HG02870 (cell line): Measurements from ENCODE around the gene AKAP9.
"Not testable (repeated sequence)": the region's sequence is repeated elsewhere in the genome, so short reads cannot be mapped to it uniquely, and the experiment has no call there.

Source experiments
- ATAC-seq: cut with Tn5 transposase; IDR thresholded peaks from one replicate; pipeline ENCODE4 v1.9.1; 2021; ENCODE audit warnings: mild to moderate bottlenecking, moderate library complexity; ENCODE audit not compliant: unreplicated experiment

AKAP9 gene

DNA sequence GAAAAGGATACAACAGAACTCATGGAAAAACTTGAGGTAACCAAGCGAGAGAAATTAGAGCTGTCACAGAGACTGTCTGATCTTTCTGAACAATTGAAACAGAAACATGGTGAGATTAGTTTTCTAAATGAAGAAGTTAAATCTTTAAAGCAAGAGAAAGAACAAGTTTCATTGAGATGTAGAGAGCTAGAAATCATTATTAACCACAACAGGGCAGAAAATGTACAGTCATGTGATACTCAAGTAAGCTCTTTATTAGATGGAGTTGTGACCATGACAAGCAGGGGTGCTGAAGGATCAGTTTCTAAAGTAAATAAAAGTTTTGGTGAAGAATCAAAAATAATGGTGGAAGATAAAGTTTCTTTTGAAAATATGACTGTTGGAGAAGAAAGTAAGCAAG is 62.1 kb downstream of the AKAP9 start:
- peak; percentile 90 for ATAC-seq

- no peak for ATAC-seq
These were observed 65.4 kb downstream of the AKAP9 start for GRCh38 chr7:92006046-92006445.

DNA sequence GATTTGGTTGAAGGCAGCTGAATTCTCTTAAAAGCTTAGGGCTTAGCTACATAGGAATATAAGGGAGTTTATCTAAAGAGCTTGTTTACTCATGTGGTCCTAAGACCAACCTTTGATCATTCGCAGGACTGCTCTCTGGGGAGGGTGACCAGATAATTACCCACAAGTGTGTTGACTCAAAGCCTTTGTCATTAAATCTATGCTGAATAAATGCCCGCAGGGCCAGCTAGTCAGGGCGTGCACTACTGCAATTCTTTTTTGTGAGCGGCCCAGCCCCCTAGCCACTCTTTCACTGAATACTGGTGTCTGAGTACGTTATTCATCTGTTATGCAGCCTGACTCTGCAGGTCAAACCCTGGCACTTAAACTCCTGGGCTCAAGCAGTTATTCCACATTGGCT is 69.6 kb downstream of the AKAP9 start:
- ATAC-seq: no peak

- no peak for ATAC-seq
These were observed 72.9 kb downstream of the AKAP9 start for GRCh38 chr7:92013611-92014010.

DNA sequence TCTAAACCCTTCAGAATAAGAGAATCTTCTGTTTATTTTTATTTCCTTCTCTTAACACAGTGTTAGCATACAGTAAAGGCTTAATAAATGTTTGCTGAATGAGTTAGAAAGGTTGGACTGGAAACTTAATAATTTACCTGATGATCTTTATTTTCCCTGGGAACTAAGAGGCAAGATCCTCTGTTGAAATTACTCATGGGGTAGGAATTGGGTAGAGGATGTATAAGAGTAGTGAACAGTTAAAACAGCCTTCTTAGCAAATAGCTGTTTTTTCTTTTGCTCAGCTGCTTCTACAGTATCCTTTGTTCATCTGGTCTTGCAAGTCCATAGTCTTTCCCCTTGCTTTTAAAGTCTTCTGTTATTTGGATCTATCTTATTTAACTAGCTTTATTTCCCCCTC is 80.0 kb downstream of the AKAP9 start:
- ATAC-seq: no peak

DNA sequence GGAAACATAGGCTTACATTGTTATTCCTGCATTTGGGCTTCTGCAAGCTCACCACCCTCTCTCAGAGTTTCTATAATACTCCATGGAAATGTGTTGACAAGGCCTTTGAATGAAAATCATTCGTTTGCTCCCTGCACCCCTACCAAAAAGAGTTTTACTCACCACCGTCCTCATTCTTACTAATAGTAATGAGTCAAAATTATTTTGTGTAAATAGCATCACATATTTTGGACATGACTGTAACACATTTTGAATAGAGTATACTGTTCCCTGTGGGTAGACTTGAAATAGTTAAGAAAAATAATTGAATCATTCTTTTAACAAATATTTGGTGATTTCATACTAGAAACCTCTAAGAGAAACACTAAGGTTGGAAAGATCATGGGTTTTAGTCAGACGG is 84.6 kb downstream of the AKAP9 start:
- no peak for ATAC-seq

- not testable (repeated sequence) for ATAC-seq
These were observed 86.0 kb downstream of the AKAP9 start for GRCh38 chr7:92026635-92027034.

DNA sequence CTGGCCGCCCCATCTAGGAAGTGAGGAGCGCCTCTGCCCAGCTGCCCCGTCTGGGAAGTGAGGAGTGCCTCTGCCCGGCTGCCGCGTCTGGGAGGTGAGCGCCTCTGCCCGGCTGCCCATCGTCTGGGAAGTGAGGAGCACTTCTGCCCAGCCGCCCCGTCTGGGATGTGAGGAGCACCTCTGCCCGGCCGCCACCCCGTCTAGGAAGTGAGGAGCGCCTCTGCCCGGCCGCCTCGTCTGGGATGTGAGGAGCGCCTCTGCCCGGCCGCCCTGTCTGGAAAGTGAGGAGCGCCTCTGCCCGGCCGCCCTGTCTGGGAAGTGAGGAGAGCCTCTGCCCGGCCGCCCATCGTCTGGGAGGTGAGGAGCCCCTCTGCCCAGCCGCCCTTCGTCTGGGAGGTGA is 86.5 kb downstream of the AKAP9 start:
- not testable (repeated sequence) for ATAC-seq

- no peak for ATAC-seq
These were observed 87.6 kb downstream of the AKAP9 start for GRCh38 chr7:92028226-92028625.

- ATAC-seq: no peak
These were observed 88.0 kb downstream of the AKAP9 start for GRCh38 chr7:92028686-92029085.

GRCh38 chr7:92034116-92034515 is 93.5 kb downstream of the AKAP9 start:
- ATAC-seq: no peak

DNA sequence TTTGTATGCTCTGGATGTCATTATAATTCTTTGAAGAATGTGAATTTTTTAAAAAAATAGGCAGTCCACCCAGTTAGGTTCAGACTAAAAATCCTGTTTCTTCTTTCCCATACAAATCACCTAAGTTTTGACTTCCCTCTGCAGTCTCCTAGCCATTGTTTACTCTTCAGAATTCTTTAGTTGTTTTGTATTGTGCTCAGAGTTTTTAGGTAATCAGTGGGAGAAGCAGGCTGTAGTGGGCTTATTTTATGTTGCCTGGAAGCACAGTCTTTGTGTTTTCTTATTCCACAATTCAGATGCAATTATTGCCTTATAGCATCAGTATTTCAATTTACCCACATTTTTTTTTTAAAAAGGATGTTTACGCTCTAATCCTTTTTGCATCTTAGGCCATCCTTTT is 94.9 kb downstream of the AKAP9 start:
- no peak for ATAC-seq

DNA sequence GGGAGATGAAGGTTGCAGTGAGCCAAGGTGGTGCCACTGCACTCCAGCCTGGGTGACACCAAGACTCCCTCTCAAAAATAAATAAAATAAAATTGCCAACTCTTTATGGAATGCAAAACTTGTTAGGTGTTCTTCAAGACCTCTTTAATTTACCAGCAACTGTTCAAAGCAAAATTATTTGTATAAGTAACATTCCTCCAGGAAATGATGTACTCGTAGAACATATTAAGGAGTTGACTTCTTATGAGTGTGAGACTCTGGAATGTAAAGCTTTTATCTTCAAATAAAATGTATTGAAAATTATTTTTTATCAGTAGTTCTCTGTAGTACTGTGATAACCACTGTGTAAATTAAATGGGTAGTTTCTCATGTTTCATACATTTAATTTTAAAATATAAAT is 99.2 kb downstream of the AKAP9 start:
- ATAC-seq: no peak

DNA sequence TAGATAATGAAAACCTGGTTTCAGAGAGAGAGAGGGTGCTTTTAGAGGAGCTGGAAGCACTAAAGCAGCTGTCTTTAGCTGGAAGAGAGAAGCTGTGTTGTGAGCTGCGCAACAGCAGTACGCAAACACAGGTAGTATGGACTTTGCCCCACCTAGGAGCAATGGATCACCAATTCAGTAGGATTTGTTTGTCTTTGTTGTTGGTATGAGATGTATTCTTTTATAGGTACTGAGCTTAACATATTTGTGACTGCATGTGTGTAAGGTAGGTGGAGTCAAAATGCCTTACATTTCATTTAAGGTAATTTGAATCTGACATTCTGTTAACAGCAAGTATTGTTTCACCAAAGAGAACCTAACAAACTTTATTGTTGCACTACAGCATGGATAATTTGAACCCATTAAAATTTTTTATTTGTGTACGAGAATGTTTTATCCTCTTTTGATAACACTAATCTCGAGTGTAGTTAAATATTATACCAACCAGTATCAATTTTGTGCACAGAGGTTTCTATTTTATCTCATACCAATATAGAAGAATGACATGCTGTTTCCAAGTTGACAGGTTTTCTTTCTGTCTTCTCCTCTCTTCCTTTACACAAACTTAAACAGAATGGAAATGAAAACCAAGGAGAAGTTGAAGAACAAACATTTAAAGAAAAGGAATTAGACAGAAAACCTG is 101.5 kb downstream of the AKAP9 start:
- ATAC-seq: no peak

GRCh38 chr7:92043098-92043497 is 102.4 kb downstream of the AKAP9 start:
- ATAC-seq: no peak

DNA sequence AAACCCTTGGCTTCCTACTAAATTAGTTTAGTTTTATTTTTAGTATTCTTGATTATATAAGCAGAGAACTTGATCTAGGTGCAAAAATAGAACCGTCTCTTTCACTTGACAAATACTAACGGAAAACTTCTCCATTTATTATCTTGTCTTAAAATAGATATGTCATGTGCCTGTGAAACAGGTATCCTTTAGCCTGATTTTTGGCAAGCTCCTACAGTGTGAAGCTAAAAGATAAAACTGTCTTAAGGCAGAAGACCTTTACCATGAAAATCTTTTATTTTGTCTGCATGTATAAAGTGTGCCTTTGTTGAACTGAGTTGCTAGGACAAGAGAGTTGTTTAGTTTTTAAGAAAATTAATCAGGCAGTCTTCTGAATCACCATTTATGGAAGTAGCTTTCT is 103.0 kb downstream of the AKAP9 start:
- ATAC-seq: no peak

DNA sequence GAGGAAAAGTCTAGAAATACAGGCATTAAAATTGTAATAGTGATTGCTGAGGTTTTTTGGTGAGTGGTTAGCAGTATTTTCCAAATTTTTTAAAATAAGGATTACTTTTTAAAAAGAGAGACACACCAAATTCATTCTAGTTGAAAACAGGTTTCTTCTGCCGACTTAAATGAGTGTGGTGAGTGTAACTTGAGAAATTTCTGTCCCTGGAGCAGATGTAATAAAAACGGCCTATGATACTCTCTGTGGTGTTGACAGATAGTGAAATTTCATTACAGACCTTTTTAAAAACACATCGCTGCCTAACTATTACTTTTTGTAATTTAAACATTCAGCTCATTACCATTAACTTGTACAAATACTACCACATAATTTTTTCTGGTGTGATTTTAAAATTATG is 103.5 kb downstream of the AKAP9 start:
- ATAC-seq: no peak

- ATAC-seq: no peak
These were observed 104.3 kb downstream of the AKAP9 start for GRCh38 chr7:92044940-92045339.

GRCh38 chr7:92051655-92052054 is 111.0 kb downstream of the AKAP9 start:
- no peak for ATAC-seq

GRCh38 chr7:92052159-92052558 is 111.5 kb downstream of the AKAP9 start:
- no peak for ATAC-seq

- ATAC-seq: no peak
These were observed 112.0 kb downstream of the AKAP9 start for GRCh38 chr7:92052684-92053083.

- no peak for ATAC-seq
These were observed 112.7 kb downstream of the AKAP9 start for GRCh38 chr7:92053312-92053711.

GRCh38 chr7:92056286-92056685 is 115.6 kb downstream of the AKAP9 start:
- ATAC-seq: no peak
